ENCODE measurements around the gene HRCT1. TPM values are rescaled to one million over a fixed set of nuclear protein-coding genes. Genes with fewer than 3 reads are reported as not detected.
A peak's percentile ranks its signal among the peaks of the same experiment; 100 is the strongest.

The HRCT1 gene
- total RNA-seq (1 to 10 TPM in 8 of 9 donors, under 1 TPM in 1; 0.97 to 9.5 (median 4.4) TPM), polyA plus RNA-seq (1 to 10 TPM; 3.7 to 6.3 TPM)
- long read RNA-seq, donor 1, partial matches to known transcripts, result 0 of 2 reads
- long read RNA-seq, donor 1, other reads (novel, unspliced or antisense), result 0 of 2 reads
- long read RNA-seq, donor 2, partial matches to known transcripts, result 0 of 1 reads
- long read RNA-seq, donor 2, other reads (novel, unspliced or antisense), result 0 of 1 reads
- long read RNA-seq, donor 3, result 0 reads

DNA sequence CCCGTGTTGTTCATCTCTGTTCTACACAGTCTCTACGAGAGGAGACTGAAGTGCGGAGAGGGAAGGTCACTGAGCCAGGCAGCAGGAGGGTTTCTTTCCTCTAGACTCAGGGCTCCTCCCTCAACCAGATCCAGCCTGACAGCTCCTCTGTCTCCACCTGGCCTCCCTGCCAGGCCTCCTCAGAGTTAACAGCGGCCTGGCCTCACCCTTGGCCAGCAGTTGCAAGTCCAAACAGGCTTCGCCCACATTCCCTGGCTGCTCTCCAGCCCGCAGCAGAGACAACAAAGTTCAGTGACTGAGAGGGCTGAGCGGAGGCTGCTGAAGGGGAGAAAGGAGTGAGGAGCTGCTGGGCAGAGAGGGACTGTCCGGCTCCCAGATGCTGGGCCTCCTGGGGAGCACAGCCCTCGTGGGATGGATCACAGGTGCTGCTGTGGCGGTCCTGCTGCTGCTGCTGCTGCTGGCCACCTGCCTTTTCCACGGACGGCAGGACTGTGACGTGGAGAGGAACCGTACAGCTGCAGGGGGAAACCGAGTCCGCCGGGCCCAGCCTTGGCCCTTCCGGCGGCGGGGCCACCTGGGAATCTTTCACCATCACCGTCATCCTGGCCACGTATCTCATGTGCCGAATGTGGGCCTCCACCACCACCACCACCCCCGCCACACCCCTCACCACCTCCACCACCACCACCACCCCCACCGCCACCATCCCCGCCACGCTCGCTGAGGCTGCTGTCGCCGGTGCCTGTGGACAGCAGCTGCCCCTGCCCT is at the start of gene HRCT1:
Gene HRCT1 (plus strand): TSS at position 291 of the 768 bp plus-strand sequence. CDS start 86 bp downstream, at position 377.
- DNase-seq (peak; percentile 89 to 96 (median 95)), ATAC-seq (peak; percentile 36 to 74 (median 51))
- H3K27ac ChIP-seq, result peak within 1 kb of the TSS; percentile 87 to 98 (median 95)
- intact Hi-C loops (cut with DNase I), result loop anchor here in 4 of 10 donors (1.0 to 5.0 kb wide), 4 partner anchors 39 to 116 kb away; no protein-coding TSS in a partner anchor
- H3K4me3 ChIP-seq, result peak within 1 kb of the TSS in 10 of 12 donors; percentile 7 to 59 (median 47)
- WGBS, 4 donors, result 39 to 54% (median 43%) methylated on average over 21 to 30 of the region's 30 CpGs
- peaks cover 21 to 85% (median 76%) of the 10 kb centered on the region in 12 donors for H3K4me1 ChIP-seq
- no peaks in the 10 kb centered on the region for H3K27me3 ChIP-seq
- peak in 1 of 2 donors; percentile 48 for TF ChIP-seq POLR2A (IDR thresholded peaks at IDR 0.05)
- TF ChIP-seq, protein P1, sequence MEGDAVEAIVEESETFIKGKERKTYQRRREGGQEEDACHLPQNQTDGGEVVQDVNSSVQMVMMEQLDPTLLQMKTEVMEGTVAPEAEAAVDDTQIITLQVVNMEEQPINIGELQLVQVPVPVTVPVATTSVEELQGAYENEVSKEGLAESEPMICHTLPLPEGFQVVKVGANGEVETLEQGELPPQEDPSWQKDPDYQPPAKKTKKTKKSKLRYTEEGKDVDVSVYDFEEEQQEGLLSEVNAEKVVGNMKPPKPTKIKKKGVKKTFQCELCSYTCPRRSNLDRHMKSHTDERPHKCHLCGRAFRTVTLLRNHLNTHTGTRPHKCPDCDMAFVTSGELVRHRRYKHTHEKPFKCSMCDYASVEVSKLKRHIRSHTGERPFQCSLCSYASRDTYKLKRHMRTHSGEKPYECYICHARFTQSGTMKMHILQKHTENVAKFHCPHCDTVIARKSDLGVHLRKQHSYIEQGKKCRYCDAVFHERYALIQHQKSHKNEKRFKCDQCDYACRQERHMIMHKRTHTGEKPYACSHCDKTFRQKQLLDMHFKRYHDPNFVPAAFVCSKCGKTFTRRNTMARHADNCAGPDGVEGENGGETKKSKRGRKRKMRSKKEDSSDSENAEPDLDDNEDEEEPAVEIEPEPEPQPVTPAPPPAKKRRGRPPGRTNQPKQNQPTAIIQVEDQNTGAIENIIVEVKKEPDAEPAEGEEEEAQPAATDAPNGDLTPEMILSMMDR (IDR thresholded peaks at IDR 0.05), result no peak
- H3K9me3 ChIP-seq, result no peaks in the 10 kb centered on the region
- H3K36me3 ChIP-seq, result no peaks in the 10 kb centered on the region

DNA sequence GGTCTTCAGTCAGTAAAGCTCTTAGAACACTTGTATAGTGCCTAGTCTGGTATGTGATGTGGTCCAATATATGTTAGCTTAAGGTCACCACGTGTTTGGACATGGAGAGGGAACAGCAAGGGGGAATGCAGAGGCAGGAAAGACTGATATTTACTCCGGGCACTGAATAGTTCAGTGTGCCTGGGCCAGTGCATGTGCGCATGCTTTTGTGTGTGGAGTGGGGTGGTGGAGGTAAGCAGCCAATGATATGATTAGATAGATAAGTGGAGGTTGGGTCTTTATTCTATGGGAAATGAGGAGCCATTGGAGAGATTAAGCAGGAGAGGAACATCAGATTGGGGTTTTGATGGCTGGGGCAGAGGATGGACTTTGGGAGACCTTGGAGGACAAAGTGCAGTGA is 49.8 kb upstream of the HRCT1 start:
- H3K9me3 ChIP-seq, result no peaks in the 10 kb centered on the region
- H3K27ac ChIP-seq, result no peak overlapping the region
- DNase-seq, result no peak
- peaks cover 0 to 10% (median 0%) of the 10 kb centered on the region in 9 donors for H3K36me3 ChIP-seq
- H3K27me3 ChIP-seq, result peaks cover 0 to 19% (median 0%) of the 10 kb centered on the region in 9 donors
- no peak for ATAC-seq
- WGBS, 4 donors, result 77 to 87% (median 82%) methylated on average over 3 of the region's 3 CpGs
- H3K4me1 ChIP-seq, result peaks cover 0 to 20% (median 0%) of the 10 kb centered on the region in 12 donors
- H3K4me3 ChIP-seq, result no peak overlapping the region
- intact Hi-C loops (cut with DNase I), result no loop called here
- TF ChIP-seq, protein P1 (IDR thresholded peaks at IDR 0.05), result no peak
- no peak for TF ChIP-seq POLR2A (IDR thresholded peaks at IDR 0.05)

DNA sequence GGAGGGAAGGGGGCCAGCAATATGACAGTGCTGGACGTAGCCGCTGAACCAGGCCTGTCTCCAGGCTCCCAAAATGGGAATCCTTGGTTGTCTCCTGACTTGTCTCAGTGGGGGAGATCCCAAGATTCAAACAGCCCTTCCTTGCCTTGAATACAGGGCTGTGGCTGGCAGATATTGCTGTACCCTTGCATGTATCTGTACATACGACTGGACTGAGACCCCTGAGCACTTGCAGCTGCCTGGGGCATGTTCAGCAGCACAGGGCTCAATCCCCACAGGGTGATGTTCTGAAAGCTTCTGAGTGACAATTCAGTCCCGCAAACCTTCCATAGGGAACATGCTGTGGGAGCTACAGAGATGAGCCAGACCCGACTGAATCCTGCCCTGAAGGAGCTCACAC is 49.1 kb upstream of the HRCT1 start:
- H3K36me3 ChIP-seq, result peaks cover 0 to 10% (median 0%) of the 10 kb centered on the region in 9 donors
- H3K4me3 ChIP-seq, result no peak overlapping the region
- WGBS, 4 donors, result 81 to 91% (median 86%) methylated on average over 5 of the region's 5 CpGs
- DNase-seq (no peak), ATAC-seq (no peak)
- intact Hi-C loops (cut with DNase I), result no loop called here
- peaks cover 0 to 20% (median 0%) of the 10 kb centered on the region in 12 donors for H3K4me1 ChIP-seq
- no peaks in the 10 kb centered on the region for H3K9me3 ChIP-seq
- H3K27ac ChIP-seq, result no peak overlapping the region
- H3K27me3 ChIP-seq, result peaks cover 0 to 25% (median 0%) of the 10 kb centered on the region in 9 donors
- TF ChIP-seq POLR2A (IDR thresholded peaks at IDR 0.05), result no peak
- TF ChIP-seq, protein P1 (IDR thresholded peaks at IDR 0.05), result no peak

DNA sequence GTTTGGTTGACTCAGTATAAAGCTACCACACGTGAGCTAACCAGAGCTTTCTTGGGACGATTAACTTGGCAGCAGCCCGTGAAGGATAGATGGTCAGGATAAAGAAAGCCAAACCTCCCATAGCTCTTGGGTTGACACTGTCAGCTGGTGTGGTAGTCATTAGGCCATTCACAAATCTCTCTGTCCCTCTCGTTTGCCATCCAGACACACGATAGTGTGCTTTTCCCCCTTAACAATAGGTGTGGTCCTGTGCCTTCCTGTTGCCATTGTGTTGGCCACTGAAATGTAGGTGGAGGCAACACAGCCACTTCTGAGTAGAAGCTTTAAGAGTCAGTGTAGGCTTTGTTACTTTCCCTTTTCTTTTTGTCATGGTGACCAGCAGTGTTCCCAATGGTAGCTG is 47.5 kb upstream of the HRCT1 start:
- intact Hi-C loops (cut with DNase I), result no loop called here
- peaks cover 0 to 24% (median 0%) of the 10 kb centered on the region in 9 donors for H3K27me3 ChIP-seq
- no peak for DNase-seq
- peaks cover 0 to 9% (median 0%) of the 10 kb centered on the region in 9 donors for H3K36me3 ChIP-seq
- no peak overlapping the region for H3K4me3 ChIP-seq
- TF ChIP-seq, protein P1 (IDR thresholded peaks at IDR 0.05), result no peak
- no peak for TF ChIP-seq POLR2A (IDR thresholded peaks at IDR 0.05)
- peak in 3 of 4 donors; percentile 11 to 34 (median 16) for ATAC-seq
- peaks cover 0 to 23% (median 0%) of the 10 kb centered on the region in 12 donors for H3K4me1 ChIP-seq
- no peak overlapping the region for H3K27ac ChIP-seq
- no peaks in the 10 kb centered on the region for H3K9me3 ChIP-seq
- 64 to 77% (median 71%) methylated on average over 5 of the region's 5 CpGs for WGBS, 4 donors

Data from heart left ventricle (tissue), 16 donors.